HepG2 (cell line): Measurements from ENCODE around the gene C20orf144. TPM values are rescaled to one million over a fixed set of nuclear protein-coding genes. Genes with fewer than 3 reads are reported as not detected.

ENCODE experiments used
- ASH2L ChIP-seq: fragments of 300-600, 200-600 bp; sonication (generic); IDR thresholded peaks from 2 replicates; pipeline ENCODE4 v1.7.0; 2017; ENCODE audit warnings: low read depth, mild to moderate bottlenecking, moderate library complexity, mixed read lengths, low read length; ENCODE audit not compliant: insufficient read length
- ETV6 ChIP-seq: sonication (generic); formaldehyde crosslinking; conservative IDR thresholded peaks from 2 replicates; pipeline ENCODE4 v1.4.0; 2020; ENCODE audit warnings: missing genetic modification reagents
- KDM1A ChIP-seq: IDR thresholded peaks from 2 replicates; pipeline ENCODE4 v1.6.1; 2016; ENCODE audit warnings: missing compliant biosample characterization
- MBNL3 ChIP-seq: fragments of 250-450 bp; sonication (Bioruptor Pico); conservative IDR thresholded peaks from 2 replicates; pipeline ENCODE4 v1.8.0; 2022; ENCODE audit warnings: mild to moderate bottlenecking, inconsistent platforms
- PRMT3 ChIP-seq: sonication (generic); formaldehyde crosslinking; IDR thresholded peaks from 2 replicates; pipeline ENCODE4 v1.8.1; 2022; ENCODE audit warnings: low read depth, mild to moderate bottlenecking, moderate library complexity, missing genetic modification reagents, borderline replicate concordance
- SIX1 ChIP-seq: sonication (generic); formaldehyde crosslinking; IDR thresholded peaks from 2 replicates; pipeline ENCODE4 v1.4.0; 2020; ENCODE audit warnings: missing genetic modification reagents, borderline replicate concordance
- SNAPC2 ChIP-seq: sonication (generic); formaldehyde crosslinking; IDR thresholded peaks from 2 replicates; pipeline ENCODE4 v1.8.1; 2022; ENCODE audit warnings: mild to moderate bottlenecking, missing genetic modification reagents
- SP4 ChIP-seq: sonication (generic); formaldehyde crosslinking; IDR thresholded peaks from 2 replicates; pipeline ENCODE4 v1.8.1; 2023; ENCODE audit warnings: mild to moderate bottlenecking, missing genetic modification reagents
- ZBTB20 ChIP-seq: sonication (generic); formaldehyde crosslinking; IDR thresholded peaks from 2 replicates; pipeline ENCODE4 v1.8.1; 2023; ENCODE audit warnings: missing genetic modification reagents, low read depth, mild to moderate bottlenecking, borderline replicate concordance
- ZBTB21 ChIP-seq: sonication (generic); formaldehyde crosslinking; IDR thresholded peaks from 2 replicates; pipeline ENCODE4 v1.4.0; 2020; ENCODE audit warnings: missing genetic modification reagents
- ZMYM3 ChIP-seq: sonication (generic); formaldehyde crosslinking; IDR thresholded peaks from 2 replicates; pipeline ENCODE4 v1.5.1; 2020; ENCODE audit warnings: mild to moderate bottlenecking, missing genetic modification reagents
- ZNF335 ChIP-seq: sonication (generic); formaldehyde crosslinking; IDR thresholded peaks from 2 replicates; pipeline ENCODE4 v1.4.0; 2020; ENCODE audit warnings: missing genetic modification reagents
- ZNF501 ChIP-seq: sonication (generic); formaldehyde crosslinking; IDR thresholded peaks from 2 replicates; pipeline ENCODE4 v1.5.1; 2020; ENCODE audit warnings: mild to moderate bottlenecking, moderate library complexity, missing genetic modification reagents
- ZNF562 ChIP-seq: sonication (generic); formaldehyde crosslinking; IDR thresholded peaks from 2 replicates; pipeline ENCODE4 v1.8.0; 2022; ENCODE audit warnings: missing genetic modification reagents, borderline replicate concordance
- ZNF713 ChIP-seq: sonication (generic); formaldehyde crosslinking; IDR thresholded peaks from 2 replicates; pipeline ENCODE4 v1.4.0; 2020; ENCODE audit warnings: mild to moderate bottlenecking, missing genetic modification reagents
- ZNF816 ChIP-seq: sonication (generic); formaldehyde crosslinking; IDR thresholded peaks from 2 replicates; pipeline ENCODE4 v1.8.0; 2022; ENCODE audit warnings: missing genetic modification reagents, mild to moderate bottlenecking, borderline replicate concordance
- polyA plus RNA-seq, 8 experiments: library from polyadenylated mRNA; depleted of rRNA in 3 of 8; stranded (reverse) in 7 of 8; unstranded in 1 of 8; fragments of >200 nt; fragmentation: Illumina TruSeq in 4 of 8; extraction: Trizol in 4 of 8; gene quantifications; 2 replicates each; pipeline versions ENCODE4 v1.2.1 to v1.2.3, GENCODE V29; 2011 to 2016; ENCODE audit warnings: low read depth in 4 of 8, missing spikeins in 1 of 8, mixed read lengths in 1 of 8; ENCODE audit not compliant: insufficient read depth in 1 of 8
- total RNA-seq, 5 experiments: library from RNA; depleted of rRNA; stranded (reverse); fragments of >200 nt; fragmentation: Illumina TruSeq; extraction: Trizol; gene quantifications; 2 replicates each; pipeline ENCODE4 v1.2.3, GENCODE V29; 2016; ENCODE audit warnings: low read depth in 1 of 5
- TF ChIP-seq, protein P1 (sequence below): sonication (generic); formaldehyde crosslinking; IDR thresholded peaks from 2 replicates; pipeline ENCODE4 v1.4.0; 2020; ENCODE audit warnings: mild to moderate bottlenecking, missing genetic modification reagents
- TF ChIP-seq, protein P2 (sequence below): sonication (generic); formaldehyde crosslinking; IDR thresholded peaks from 2 replicates; pipeline ENCODE4 v1.8.1; 2023; ENCODE audit warnings: missing genetic modification reagents, mild to moderate bottlenecking, borderline replicate concordance
- TF ChIP-seq, protein P3 (sequence below), 2 experiments: IDR thresholded peaks; 2 replicates each; pipeline ENCODE4 v1.6.1; 2011 to 2012; ENCODE audit warnings: low read length in 2 of 2, borderline replicate concordance in 1 of 2, low read depth in 1 of 2, mild to moderate bottlenecking in 1 of 2, moderate library complexity in 1 of 2
- TF ChIP-seq, protein P4 (sequence below): sonication (generic); formaldehyde crosslinking; IDR thresholded peaks from 2 replicates; pipeline ENCODE4 v1.4.0; 2020; ENCODE audit warnings: missing genetic modification reagents, low read depth, mild to moderate bottlenecking, borderline replicate concordance
- TF ChIP-seq, protein P5 (sequence below): sonication (generic); formaldehyde crosslinking; IDR thresholded peaks from 2 replicates; pipeline ENCODE4 v1.8.1; 2023; ENCODE audit warnings: mild to moderate bottlenecking, missing genetic modification reagents, borderline replicate concordance

The C20orf144 gene
- total and polyA plus RNA-seq, 2 of the 13 experiments (the other 11 are each of a cell fraction or from before 2014, with no cell fraction given): 0.09 to 0.16 TPM

DNA sequence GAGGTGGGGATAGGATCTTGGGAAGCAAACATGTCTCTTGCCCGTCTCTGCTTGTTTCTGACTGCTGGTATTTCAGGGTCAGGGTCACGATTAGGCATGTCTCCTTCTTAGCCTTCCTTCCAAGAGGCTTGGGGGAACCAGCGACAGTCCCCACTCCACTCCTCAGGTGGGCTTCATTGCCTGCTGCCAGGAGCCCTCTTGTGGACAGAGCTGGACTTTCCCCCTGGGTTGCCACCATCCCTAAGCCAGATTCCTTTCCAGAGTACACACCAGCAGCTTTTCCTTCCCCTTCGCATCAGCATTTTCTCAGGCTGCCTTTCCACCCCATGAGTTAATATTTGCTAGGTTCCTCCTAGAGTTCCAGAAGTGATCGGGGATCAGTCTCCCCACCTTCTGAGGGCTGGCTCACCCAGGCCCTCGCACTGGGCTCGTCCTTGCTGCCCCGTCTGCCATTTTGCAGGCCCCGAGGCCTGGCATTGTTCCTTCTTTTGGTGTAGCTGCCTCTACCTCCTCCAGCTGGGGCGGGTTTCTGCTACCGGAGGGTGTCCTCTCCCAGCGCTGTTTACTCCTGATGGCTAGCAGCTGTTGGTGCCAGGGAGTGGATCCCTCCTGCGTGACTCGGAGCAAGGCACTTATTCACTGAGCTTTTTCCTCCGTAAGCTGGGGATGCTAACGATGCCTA lies 8.8 kb upstream of the C20orf144 start (continued):
- TF ChIP-seq, protein P1, sequence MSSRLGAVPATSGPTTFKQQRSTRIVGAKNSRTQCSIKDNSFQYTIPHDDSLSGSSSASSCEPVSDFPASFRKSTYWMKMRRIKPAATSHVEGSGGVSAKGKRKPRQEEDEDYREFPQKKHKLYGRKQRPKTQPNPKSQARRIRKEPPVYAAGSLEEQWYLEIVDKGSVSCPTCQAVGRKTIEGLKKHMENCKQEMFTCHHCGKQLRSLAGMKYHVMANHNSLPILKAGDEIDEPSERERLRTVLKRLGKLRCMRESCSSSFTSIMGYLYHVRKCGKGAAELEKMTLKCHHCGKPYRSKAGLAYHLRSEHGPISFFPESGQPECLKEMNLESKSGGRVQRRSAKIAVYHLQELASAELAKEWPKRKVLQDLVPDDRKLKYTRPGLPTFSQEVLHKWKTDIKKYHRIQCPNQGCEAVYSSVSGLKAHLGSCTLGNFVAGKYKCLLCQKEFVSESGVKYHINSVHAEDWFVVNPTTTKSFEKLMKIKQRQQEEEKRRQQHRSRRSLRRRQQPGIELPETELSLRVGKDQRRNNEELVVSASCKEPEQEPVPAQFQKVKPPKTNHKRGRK (CRISPR knock-in tag): no peak
- TF ChIP-seq MBNL3 (CRISPR knock-in tag) (no peak), ASH2L (peak; percentile 53), ZBTB21 (CRISPR knock-in tag) (0 out of 2 replicates have a peak, but pooled peaks have one; percentile 7), ZNF335 (no peak), ZNF501 (CRISPR knock-in tag) (peak; percentile 66; the same call in 1 of the 2 replicates), ZNF562 (no peak), ZNF816 (CRISPR knock-in tag) (no peak), ZBTB20 (peak; percentile 73; the same call in 1 of the 2 replicates), ZMYM3 (no peak), PRMT3 (0 out of 2 replicates have a peak, but pooled peaks have one; percentile 79), SP4 (CRISPR knock-in tag) (peak; percentile 46), SNAPC2 (CRISPR knock-in tag) (no peak), ETV6 (no peak), SIX1 (CRISPR knock-in tag) (peak; percentile 69; the same call in 1 of the 2 replicates), ZNF713 (CRISPR knock-in tag) (no peak), KDM1A (CRISPR knock-in tag) (no peak)
- TF ChIP-seq, protein P2, sequence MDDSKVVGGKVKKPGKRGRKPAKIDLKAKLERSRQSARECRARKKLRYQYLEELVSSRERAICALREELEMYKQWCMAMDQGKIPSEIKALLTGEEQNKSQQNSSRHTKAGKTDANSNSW: peak; percentile 42; the same call in 1 of the 2 replicates
- TF ChIP-seq, protein P3, sequence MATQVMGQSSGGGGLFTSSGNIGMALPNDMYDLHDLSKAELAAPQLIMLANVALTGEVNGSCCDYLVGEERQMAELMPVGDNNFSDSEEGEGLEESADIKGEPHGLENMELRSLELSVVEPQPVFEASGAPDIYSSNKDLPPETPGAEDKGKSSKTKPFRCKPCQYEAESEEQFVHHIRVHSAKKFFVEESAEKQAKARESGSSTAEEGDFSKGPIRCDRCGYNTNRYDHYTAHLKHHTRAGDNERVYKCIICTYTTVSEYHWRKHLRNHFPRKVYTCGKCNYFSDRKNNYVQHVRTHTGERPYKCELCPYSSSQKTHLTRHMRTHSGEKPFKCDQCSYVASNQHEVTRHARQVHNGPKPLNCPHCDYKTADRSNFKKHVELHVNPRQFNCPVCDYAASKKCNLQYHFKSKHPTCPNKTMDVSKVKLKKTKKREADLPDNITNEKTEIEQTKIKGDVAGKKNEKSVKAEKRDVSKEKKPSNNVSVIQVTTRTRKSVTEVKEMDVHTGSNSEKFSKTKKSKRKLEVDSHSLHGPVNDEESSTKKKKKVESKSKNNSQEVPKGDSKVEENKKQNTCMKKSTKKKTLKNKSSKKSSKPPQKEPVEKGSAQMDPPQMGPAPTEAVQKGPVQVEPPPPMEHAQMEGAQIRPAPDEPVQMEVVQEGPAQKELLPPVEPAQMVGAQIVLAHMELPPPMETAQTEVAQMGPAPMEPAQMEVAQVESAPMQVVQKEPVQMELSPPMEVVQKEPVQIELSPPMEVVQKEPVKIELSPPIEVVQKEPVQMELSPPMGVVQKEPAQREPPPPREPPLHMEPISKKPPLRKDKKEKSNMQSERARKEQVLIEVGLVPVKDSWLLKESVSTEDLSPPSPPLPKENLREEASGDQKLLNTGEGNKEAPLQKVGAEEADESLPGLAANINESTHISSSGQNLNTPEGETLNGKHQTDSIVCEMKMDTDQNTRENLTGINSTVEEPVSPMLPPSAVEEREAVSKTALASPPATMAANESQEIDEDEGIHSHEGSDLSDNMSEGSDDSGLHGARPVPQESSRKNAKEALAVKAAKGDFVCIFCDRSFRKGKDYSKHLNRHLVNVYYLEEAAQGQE (IDR thresholded peaks at IDR 0.05; ENCODE audit: borderline replicate concordance in 1 of 2, low read depth in 1 of 2, low read length in 2 of 2): no peak
- TF ChIP-seq, protein P4, sequence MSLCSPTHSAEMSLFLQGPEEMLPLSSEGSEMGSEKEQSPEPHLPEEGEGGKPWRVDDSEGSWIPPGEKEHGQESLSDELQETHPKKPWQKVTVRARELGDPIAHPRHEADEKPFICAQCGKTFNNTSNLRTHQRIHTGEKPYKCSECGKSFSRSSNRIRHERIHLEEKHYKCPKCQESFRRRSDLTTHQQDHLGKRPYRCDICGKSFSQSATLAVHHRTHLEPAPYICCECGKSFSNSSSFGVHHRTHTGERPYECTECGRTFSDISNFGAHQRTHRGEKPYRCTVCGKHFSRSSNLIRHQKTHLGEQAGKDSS (CRISPR knock-in tag): no peak; the same call in 1 of the 2 replicates
- TF ChIP-seq, protein P5, sequence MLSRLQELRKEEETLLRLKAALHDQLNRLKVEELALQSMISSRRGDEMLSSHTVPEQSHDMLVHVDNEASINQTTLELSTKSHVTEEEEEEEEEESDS (CRISPR knock-in tag): no peak
